ENCODE data around the gene SLC12A1.

SLC12A1 gene

DNA sequence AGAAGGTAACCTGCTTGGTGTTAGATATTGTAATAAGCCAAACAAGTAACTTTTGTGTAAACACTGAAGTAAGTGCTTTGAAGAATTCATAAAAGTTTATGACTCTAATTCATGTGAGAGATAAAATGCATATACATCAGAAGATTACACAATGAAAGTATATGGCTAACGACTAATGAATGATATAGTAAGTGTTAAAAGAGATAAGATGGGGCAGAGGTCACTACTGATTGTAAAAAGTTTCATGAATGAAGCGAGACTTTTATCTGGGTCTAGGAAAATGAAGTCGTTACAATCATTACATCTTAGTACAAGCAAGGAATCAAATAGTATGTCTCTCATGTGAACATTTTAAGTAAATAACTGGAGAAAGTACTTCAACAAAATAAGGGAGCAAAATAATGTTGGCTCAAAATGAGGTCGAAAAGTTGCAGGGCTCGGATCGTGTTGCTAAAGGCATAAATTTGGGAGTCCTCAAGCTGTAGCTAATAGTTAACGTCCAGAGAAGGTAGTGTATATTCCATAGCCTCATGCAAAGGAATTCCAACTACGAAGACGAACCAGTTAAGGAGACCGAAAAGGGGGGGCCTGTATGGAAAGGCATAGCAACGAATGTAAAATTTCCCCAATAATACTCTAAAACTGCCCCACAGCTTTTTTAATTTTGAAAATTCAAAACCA, 124.1 kb downstream of the SLC12A1 start:
- ATAC-seq = peak; percentile 12
- no peak for TF ChIP-seq TOX (CRISPR knock-in tag; IDR thresholded peaks at IDR 0.05; ENCODE audit: borderline replicate concordance)
- no peak for TF ChIP-seq ZFP30 (CRISPR knock-in tag; IDR thresholded peaks at IDR 0.05)
- TF ChIP-seq GLIS3 (CRISPR knock-in tag; IDR thresholded peaks at IDR 0.05) = no peak
- TF ChIP-seq ZNF565 (CRISPR knock-in tag; conservative IDR thresholded peaks at IDR 0.05; ENCODE audit: low read depth) = no peak
- TF ChIP-seq SNAI2 (CRISPR knock-in tag; IDR thresholded peaks at IDR 0.05) = no peak
- TF ChIP-seq ZFP3 (CRISPR knock-in tag; IDR thresholded peaks at IDR 0.05) = no peak
- TF ChIP-seq, protein P1, sequence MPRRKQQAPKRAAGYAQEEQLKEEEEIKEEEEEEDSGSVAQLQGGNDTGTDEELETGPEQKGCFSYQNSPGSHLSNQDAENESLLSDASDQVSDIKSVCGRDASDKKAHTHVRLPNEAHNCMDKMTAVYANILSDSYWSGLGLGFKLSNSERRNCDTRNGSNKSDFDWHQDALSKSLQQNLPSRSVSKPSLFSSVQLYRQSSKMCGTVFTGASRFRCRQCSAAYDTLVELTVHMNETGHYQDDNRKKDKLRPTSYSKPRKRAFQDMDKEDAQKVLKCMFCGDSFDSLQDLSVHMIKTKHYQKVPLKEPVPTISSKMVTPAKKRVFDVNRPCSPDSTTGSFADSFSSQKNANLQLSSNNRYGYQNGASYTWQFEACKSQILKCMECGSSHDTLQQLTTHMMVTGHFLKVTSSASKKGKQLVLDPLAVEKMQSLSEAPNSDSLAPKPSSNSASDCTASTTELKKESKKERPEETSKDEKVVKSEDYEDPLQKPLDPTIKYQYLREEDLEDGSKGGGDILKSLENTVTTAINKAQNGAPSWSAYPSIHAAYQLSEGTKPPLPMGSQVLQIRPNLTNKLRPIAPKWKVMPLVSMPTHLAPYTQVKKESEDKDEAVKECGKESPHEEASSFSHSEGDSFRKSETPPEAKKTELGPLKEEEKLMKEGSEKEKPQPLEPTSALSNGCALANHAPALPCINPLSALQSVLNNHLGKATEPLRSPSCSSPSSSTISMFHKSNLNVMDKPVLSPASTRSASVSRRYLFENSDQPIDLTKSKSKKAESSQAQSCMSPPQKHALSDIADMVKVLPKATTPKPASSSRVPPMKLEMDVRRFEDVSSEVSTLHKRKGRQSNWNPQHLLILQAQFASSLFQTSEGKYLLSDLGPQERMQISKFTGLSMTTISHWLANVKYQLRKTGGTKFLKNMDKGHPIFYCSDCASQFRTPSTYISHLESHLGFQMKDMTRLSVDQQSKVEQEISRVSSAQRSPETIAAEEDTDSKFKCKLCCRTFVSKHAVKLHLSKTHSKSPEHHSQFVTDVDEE (CRISPR knock-in tag; IDR thresholded peaks at IDR 0.05) = no peak
- no peak for TF ChIP-seq OSR1 (CRISPR knock-in tag; IDR thresholded peaks at IDR 0.05)
- TF ChIP-seq, protein P2, sequence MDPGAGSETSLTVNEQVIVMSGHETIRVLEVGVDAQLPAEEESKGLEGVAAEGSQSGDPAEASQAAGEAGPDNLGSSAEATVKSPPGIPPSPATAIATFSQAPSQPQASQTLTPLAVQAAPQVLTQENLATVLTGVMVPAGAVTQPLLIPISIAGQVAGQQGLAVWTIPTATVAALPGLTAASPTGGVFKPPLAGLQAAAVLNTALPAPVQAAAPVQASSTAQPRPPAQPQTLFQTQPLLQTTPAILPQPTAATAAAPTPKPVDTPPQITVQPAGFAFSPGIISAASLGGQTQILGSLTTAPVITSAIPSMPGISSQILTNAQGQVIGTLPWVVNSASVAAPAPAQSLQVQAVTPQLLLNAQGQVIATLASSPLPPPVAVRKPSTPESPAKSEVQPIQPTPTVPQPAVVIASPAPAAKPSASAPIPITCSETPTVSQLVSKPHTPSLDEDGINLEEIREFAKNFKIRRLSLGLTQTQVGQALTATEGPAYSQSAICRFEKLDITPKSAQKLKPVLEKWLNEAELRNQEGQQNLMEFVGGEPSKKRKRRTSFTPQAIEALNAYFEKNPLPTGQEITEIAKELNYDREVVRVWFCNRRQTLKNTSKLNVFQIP (CRISPR knock-in tag; IDR thresholded peaks at IDR 0.05; ENCODE audit: borderline replicate concordance, low read depth) = no peak
- TF ChIP-seq BACH2 (CRISPR knock-in tag; IDR thresholded peaks at IDR 0.05; ENCODE audit: borderline replicate concordance) = no peak
- no peak for TF ChIP-seq RARB (CRISPR knock-in tag; IDR thresholded peaks at IDR 0.05)
- TF ChIP-seq, protein P3, sequence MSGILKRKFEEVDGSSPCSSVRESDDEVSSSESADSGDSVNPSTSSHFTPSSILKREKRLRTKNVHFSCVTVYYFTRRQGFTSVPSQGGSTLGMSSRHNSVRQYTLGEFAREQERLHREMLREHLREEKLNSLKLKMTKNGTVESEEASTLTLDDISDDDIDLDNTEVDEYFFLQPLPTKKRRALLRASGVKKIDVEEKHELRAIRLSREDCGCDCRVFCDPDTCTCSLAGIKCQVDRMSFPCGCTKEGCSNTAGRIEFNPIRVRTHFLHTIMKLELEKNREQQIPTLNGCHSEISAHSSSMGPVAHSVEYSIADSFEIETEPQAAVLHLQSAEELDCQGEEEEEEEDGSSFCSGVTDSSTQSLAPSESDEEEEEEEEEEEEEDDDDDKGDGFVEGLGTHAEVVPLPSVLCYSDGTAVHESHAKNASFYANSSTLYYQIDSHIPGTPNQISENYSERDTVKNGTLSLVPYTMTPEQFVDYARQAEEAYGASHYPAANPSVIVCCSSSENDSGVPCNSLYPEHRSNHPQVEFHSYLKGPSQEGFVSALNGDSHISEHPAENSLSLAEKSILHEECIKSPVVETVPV (CRISPR knock-in tag; IDR thresholded peaks at IDR 0.05) = no peak
- no peak for TF ChIP-seq ZNF8 (CRISPR knock-in tag; IDR thresholded peaks at IDR 0.05)
- TF ChIP-seq CSDC2 (CRISPR knock-in tag; IDR thresholded peaks at IDR 0.05) = no peak
- TF ChIP-seq ISL1 (CRISPR knock-in tag; IDR thresholded peaks at IDR 0.05) = no peak

DNA sequence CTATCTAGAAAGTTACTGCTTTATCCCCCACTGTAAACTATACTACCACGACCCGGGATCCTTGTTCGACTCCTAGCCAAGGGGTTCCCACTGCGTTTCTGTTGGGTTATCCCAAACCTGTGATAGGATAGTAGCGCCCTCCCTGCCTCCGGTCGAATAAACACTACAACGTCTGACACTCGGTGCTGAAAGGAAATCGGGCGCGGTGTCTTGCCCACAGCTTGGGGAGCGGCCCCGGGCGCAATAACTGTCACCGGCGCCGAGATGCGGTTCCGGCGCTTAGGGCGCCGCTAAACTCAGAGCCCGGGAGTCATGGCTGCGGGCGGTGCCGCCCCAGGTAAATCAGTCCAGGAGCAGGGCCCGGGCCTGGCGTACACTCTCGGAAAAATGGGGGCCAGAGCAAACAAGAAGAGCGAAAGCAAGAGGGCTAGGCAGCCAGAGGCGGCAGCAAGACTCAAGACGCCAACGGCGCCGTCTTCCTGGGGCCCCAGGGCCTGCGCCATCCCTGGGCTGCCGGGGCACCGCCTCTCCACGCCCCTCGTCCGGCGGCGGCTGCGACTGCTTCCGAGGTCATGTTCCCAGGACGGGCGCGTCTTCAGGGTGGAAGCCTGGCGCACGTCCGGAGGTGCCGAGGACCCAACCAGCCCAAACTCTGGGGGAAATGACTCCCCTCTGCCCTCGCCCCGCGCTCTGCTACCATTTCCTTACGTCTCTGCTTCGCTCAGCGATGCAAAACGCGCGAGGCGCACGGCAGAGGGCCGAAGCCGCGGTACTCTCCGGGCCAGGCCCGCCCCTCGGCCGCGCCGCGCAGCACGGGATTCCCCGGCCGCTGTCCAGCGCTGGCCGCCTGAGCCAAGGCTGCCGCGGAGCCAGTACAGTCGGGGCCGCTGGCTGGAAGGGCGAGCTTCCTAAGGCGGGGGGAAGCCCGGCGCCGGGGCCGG, 125.0 kb downstream of the SLC12A1 start, which contains the start of gene DUT:
TSS of gene DUT (plus strand) at position 575 of the 941 bp plus-strand sequence. CDS start at position 662, 87 bp downstream.
- ATAC-seq = peak; percentile 95
- no peak for TF ChIP-seq ESRRG (CRISPR knock-in tag; IDR thresholded peaks at IDR 0.05)
- peak; percentile 41; the same call in 1 of the 2 replicates for TF ChIP-seq ZFP3 (CRISPR knock-in tag; IDR thresholded peaks at IDR 0.05)

DNA sequence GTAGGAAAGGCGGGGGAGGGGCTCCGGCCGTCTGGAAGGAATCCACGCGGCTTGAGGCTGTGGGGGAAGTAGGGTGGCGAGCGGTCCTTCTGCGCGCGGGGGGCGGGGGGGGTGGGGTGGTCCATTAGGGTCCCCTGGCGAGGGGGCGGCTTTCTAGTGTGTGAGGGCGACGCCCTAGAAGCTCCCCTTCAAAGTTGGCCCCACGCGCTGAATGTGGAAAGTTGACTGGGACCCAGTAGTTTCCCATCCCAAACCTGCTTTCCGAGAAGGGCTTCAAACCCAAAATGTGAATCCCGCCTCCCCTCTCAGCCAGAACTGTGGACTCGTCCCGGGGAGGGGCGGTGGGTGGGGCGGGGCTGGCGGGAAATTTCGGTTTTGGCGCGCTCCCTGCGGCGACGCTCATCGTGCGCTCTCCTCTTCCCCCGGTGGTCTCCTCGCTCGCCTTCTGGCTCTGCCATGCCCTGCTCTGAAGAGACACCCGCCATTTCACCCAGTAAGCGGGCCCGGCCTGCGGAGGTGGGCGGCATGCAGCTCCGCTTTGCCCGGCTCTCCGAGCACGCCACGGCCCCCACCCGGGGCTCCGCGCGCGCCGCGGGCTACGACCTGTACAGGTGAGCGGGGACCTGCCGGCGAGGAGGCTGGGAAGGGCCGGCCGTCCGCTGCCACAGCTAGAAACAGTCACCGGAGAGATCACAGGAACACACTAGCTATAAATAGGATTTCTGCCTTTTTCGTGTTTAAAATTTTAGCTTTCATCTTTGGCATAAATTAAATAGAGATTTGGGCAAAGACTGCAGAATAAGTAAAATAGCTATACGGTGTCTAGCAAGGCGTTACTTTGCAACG, 125.9 kb downstream of the SLC12A1 start:
- ATAC-seq = peak; percentile 62
- TF ChIP-seq ZNF565 (CRISPR knock-in tag; conservative IDR thresholded peaks at IDR 0.05; ENCODE audit: low read depth) (no peak), ZNF70 (CRISPR knock-in tag; IDR thresholded peaks at IDR 0.05) (no peak), TCF4 (CRISPR knock-in tag; IDR thresholded peaks at IDR 0.05; ENCODE audit: borderline replicate concordance) (no peak), TOX (CRISPR knock-in tag; IDR thresholded peaks at IDR 0.05; ENCODE audit: borderline replicate concordance) (no peak), SNAI2 (CRISPR knock-in tag; IDR thresholded peaks at IDR 0.05) (no peak)
- TF ChIP-seq, protein P2 (CRISPR knock-in tag; IDR thresholded peaks at IDR 0.05; ENCODE audit: borderline replicate concordance, low read depth) = no peak
- TF ChIP-seq, protein P1 (CRISPR knock-in tag; IDR thresholded peaks at IDR 0.05) = no peak
- TF ChIP-seq, protein P4, sequence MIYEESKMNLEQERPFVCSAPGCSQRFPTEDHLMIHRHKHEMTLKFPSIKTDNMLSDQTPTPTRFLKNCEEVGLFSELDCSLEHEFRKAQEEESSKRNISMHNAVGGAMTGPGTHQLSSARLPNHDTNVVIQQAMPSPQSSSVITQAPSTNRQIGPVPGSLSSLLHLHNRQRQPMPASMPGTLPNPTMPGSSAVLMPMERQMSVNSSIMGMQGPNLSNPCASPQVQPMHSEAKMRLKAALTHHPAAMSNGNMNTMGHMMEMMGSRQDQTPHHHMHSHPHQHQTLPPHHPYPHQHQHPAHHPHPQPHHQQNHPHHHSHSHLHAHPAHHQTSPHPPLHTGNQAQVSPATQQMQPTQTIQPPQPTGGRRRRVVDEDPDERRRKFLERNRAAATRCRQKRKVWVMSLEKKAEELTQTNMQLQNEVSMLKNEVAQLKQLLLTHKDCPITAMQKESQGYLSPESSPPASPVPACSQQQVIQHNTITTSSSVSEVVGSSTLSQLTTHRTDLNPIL (CRISPR knock-in tag; IDR thresholded peaks at IDR 0.05; ENCODE audit: low read depth) = no peak
